Upper lobe of left lung (tissue), 6 donors: ENCODE measurements around the gene TAOK3. TPM values are rescaled to one million over a fixed set of nuclear protein-coding genes. Genes with fewer than 3 reads are reported as not detected.

ENCODE experiments used
- ATAC-seq, 2 donors: fragments of 200-7000 bp; cut with Tn5 transposase; one replicate each; pipeline ENCODE4 v1.9.1; 2022; ENCODE audit warnings: mild to moderate bottlenecking in 2 of 2, moderate library complexity in 2 of 2; ENCODE audit not compliant: low FRiP score in 2 of 2
- DNase-seq, 2 donors: peaks; one replicate each; pipeline ENCODE4 v3.0.0-alpha.2; 2019 to 2020
- H3K27ac ChIP-seq, 4 donors: fragments of 200-600 bp; sonication (generic); one replicate each; pipeline ENCODE4 v1.5.1; 2016 to 2019
- H3K27me3 ChIP-seq, 4 donors: fragments of 200-600 bp; sonication (generic); one replicate each; pipeline ENCODE4 v1.5.1; 2017 to 2019
- H3K36me3 ChIP-seq, 4 donors: fragments of 200-600 bp; sonication (generic); one replicate each; pipeline ENCODE4 v1.5.1; 2016 to 2019
- H3K4me1 ChIP-seq, 4 donors: fragments of 200-600 bp; sonication (generic); one replicate each; pipeline ENCODE4 v1.5.1; 2018 to 2019
- H3K4me3 ChIP-seq, 4 donors: fragments of 200-600 bp; sonication (generic); one replicate each; pipeline ENCODE4 v1.5.1; 2017 to 2019; ENCODE audit warnings: mild to moderate bottlenecking in 2 of 4, moderate library complexity in 1 of 4
- H3K9me3 ChIP-seq, 4 donors: fragments of 200-600 bp; sonication (generic); one replicate each; pipeline ENCODE4 v1.5.1; 2018 to 2019
- CTCF ChIP-seq, 6 experiments: fragments of 450-650 bp in 4 of 6; fragments of 200-600 bp in 2 of 6; sonication (generic) in 2 of 6; IDR thresholded peaks; one replicate each; pipeline ENCODE4 v1.5.1; 2016 to 2019; ENCODE audit warnings: antibody characterized with exemption in 6 of 6
- EP300 ChIP-seq, 4 donors: sonication (generic); formaldehyde crosslinking; IDR thresholded peaks; one replicate each; pipeline ENCODE4 v1.5.1; 2017; ENCODE audit warnings: antibody characterized with exemption in 4 of 4, control low read depth in 2 of 4
- POLR2A ChIP-seq, 4 donors: fragments of 450-650 bp; IDR thresholded peaks; one replicate each; pipeline ENCODE4 v1.5.1; 2016 to 2017; ENCODE audit warnings: antibody characterized with exemption in 4 of 4, mild to moderate bottlenecking in 2 of 4
- POLR2AphosphoS5 ChIP-seq, 2 donors: sonication (generic); formaldehyde crosslinking; IDR thresholded peaks; one replicate each; pipeline ENCODE4 v1.5.1; 2017; ENCODE audit warnings: antibody characterized with exemption in 2 of 2
- WGBS, 2 donors: methylation state at CpG; one replicate each; pipeline ENCODE4 v1.1.5; 2017 to 2018; 5-methylcytosine and 5-hydroxymethylcytosine counted together
- total RNA-seq, 6 donors: library from RNA; depleted of rRNA in 4 of 6; stranded (reverse); fragments of >200 nt in 4 of 6; gene quantifications; one replicate each; pipeline versions ENCODE4 v1.1.0 to v1.2.1, GENCODE V29; 2016 to 2021
- donor health status: DM: no; HTN: no; CAD: no; lungs with moderate emphysema.
- donor health status: DM: no; HTN: yes; CAD: no; lungs with severe emphysema.

The TAOK3 gene
- total RNA-seq, 6 donors from 2014 or later = 49.7 to 111 (median 67.8) TPM

GRCh38 chr12:118219106-118219505, 153.6 kb downstream of the TAOK3 start:
- no peak overlapping the region for H3K4me3 ChIP-seq
- no peaks in the 10 kb centered on the region for H3K4me1 ChIP-seq
- H3K9me3 ChIP-seq = no peaks in the 10 kb centered on the region
- H3K36me3 ChIP-seq = peaks cover 0 to under 1% (median 0%) of the 10 kb centered on the region in 4 donors
- no peak for TF ChIP-seq CTCF (IDR thresholded peaks at IDR 0.05)
- TF ChIP-seq POLR2AphosphoS5 (IDR thresholded peaks at IDR 0.05) = no peak
- no peak for TF ChIP-seq POLR2A (IDR thresholded peaks at IDR 0.05)
- TF ChIP-seq EP300 (IDR thresholded peaks at IDR 0.05) = no peak
- WGBS, 2 donors = 98 to 99% methylated on average over 5 of the region's 5 CpGs
- no peak for DNase-seq
- no peak for ATAC-seq
- no peaks in the 10 kb centered on the region for H3K27me3 ChIP-seq
- H3K27ac ChIP-seq = no peak overlapping the region

GRCh38 chr12:118213452-118213851, 159.3 kb downstream of the TAOK3 start:
- no peak for TF ChIP-seq POLR2A (IDR thresholded peaks at IDR 0.05)
- TF ChIP-seq EP300 (IDR thresholded peaks at IDR 0.05) = no peak
- no peak for TF ChIP-seq CTCF (IDR thresholded peaks at IDR 0.05)
- DNase-seq = no peak
- Histone ChIP-seq H3K4me3 (no peak overlapping the region), H3K4me1 (no peaks in the 10 kb centered on the region), H3K9me3 (no peaks in the 10 kb centered on the region), H3K36me3 (peaks cover 0 to 25% (median 10%) of the 10 kb centered on the region in 4 donors), H3K27ac (no peak overlapping the region), H3K27me3 (no peaks in the 10 kb centered on the region)
- 94 to 100% methylated on average over 1 of the region's 1 CpG for WGBS, 2 donors
- no peak for ATAC-seq

GRCh38 chr12:118212606-118213005, 160.1 kb downstream of the TAOK3 start:
- Histone ChIP-seq H3K27ac (no peak overlapping the region), H3K4me1 (no peaks in the 10 kb centered on the region), H3K27me3 (no peaks in the 10 kb centered on the region), H3K9me3 (no peaks in the 10 kb centered on the region), H3K4me3 (no peak overlapping the region), H3K36me3 (peaks cover 0 to 27% (median 10%) of the 10 kb centered on the region in 4 donors)
- TF ChIP-seq CTCF (IDR thresholded peaks at IDR 0.05) = no peak
- no peak for TF ChIP-seq POLR2A (IDR thresholded peaks at IDR 0.05)
- no peak for TF ChIP-seq POLR2AphosphoS5 (IDR thresholded peaks at IDR 0.05)
- no peak for TF ChIP-seq EP300 (IDR thresholded peaks at IDR 0.05)
- WGBS, 2 donors = 90 to 94% methylated on average over 2 of the region's 2 CpGs
- no peak for DNase-seq
- no peak for ATAC-seq

- no peaks in the 10 kb centered on the region for H3K4me1 ChIP-seq
- H3K27ac ChIP-seq = no peak overlapping the region
- no peak for ATAC-seq
- TF ChIP-seq POLR2AphosphoS5 (IDR thresholded peaks at IDR 0.05) (no peak), POLR2A (IDR thresholded peaks at IDR 0.05) (no peak), EP300 (IDR thresholded peaks at IDR 0.05) (no peak), CTCF (IDR thresholded peaks at IDR 0.05) (no peak)
- no peak for DNase-seq
- 69 to 78% methylated on average over 3 of the region's 3 CpGs for WGBS, 2 donors
- no peaks in the 10 kb centered on the region for H3K27me3 ChIP-seq
- peaks cover 0 to 26% (median 3%) of the 10 kb centered on the region in 4 donors for H3K36me3 ChIP-seq
- no peaks in the 10 kb centered on the region for H3K9me3 ChIP-seq
- no peak overlapping the region for H3K4me3 ChIP-seq
Measured at GRCh38 chr12:118206107-118206412, 166.6 kb downstream of the TAOK3 start.

- H3K36me3 ChIP-seq = peaks cover 4 to 40% (median 15%) of the 10 kb centered on the region in 4 donors
- 93 to 94% methylated on average over 6 of the region's 6 CpGs for WGBS, 2 donors
- ATAC-seq = no peak
Measured at GRCh38 chr12:118193958-118194357, 178.7 kb downstream of the TAOK3 start.

More at GRCh38 chr12:118193958-118194357, 178.7 kb downstream of the TAOK3 start:
- Histone ChIP-seq H3K27me3 (no peaks in the 10 kb centered on the region), H3K4me3 (no peak overlapping the region), H3K9me3 (no peaks in the 10 kb centered on the region), H3K27ac (no peak overlapping the region), H3K4me1 (peaks cover 0 to 1% (median 0%) of the 10 kb centered on the region in 4 donors)
- DNase-seq = no peak
- TF ChIP-seq CTCF (IDR thresholded peaks at IDR 0.05) = no peak
- no peak for TF ChIP-seq POLR2A (IDR thresholded peaks at IDR 0.05)
- TF ChIP-seq POLR2AphosphoS5 (IDR thresholded peaks at IDR 0.05) = no peak
- TF ChIP-seq EP300 (IDR thresholded peaks at IDR 0.05) = no peak
